ENCODE data around the gene TRANK1.

TRANK1 gene

DNA sequence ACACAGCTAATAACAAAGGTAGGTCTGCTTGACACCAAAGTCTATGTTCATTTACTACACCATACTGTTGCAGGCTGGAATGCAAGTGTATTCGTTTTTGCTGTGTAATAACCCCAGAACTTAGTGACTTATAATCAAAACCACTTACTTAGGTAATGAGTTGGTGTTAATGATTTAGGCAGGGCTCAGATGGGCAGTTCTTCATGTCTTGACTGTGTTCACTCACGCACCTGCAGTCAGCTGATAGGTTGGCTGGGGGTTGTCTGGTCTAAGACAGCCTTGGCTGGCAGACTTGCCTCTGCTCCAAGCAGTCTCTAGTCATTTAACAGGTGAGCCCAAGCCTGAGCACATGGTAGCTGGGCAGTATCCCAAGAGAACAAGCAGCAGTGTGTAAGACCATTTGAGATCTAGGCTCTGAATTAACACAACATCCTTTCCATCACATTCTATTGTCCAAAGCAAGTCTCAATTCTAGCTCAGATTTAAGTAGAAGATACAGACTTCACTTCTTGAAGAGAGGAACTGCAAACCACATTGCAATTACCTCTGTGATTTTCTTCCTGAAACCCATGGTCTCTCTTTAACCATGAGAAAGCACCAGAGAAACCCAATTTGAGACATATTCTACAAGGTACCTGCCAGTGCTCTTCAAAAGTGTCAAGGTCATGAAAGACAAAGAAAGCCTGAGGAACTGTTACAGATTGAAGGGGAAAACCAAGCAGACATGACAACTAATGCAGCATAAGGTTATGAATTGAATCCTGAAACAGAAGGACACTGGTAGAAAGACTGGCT lies 167.2 kb downstream of the TRANK1 start:
- no peak overlapping the region for H3K4me3 ChIP-seq
- H3K27ac ChIP-seq = no peak overlapping the region
- H3K9me3 ChIP-seq (replicated peaks in 1 of 11) = no peaks in the 10 kb centered on the region
- H4K20me1 ChIP-seq = no peaks in the 10 kb centered on the region
- no peaks in the 10 kb centered on the region for H3K36me3 ChIP-seq
- H3K9ac ChIP-seq = no peak overlapping the region
- no peak for TF ChIP-seq Cebpa-rat (IDR thresholded peaks at IDR 0.05)
- peak overlapping the region in 2 of 11 experiments; percentile 38 to 46; a peak in 2 of 22 replicates for H3K4me2 ChIP-seq
- peaks cover 0 to 25% (median 0%) of the 10 kb centered on the region in 10 experiments; a peak in 4 of 20 replicates for H3K4me1 ChIP-seq
- H3K27me3 ChIP-seq = no peaks in the 10 kb centered on the region
